K562 (cell line): ENCODE results near the gene AK4. TPM values are rescaled to one million over a fixed set of nuclear protein-coding genes. Genes with fewer than 3 reads are reported as not detected.
A peak's percentile ranks its signal among the peaks of the same experiment; 100 is the strongest.

Source experiments
- BMI1 ChIP-seq: fragments of 150-350 bp; IDR thresholded peaks from 2 replicates; pipeline ENCODE4 v1.6.1; 2014; ENCODE audit warnings: low read length
- CHAMP1 ChIP-seq: fragments of 450-650 bp; IDR thresholded peaks from 2 replicates; pipeline ENCODE4 v1.6.1; 2016; ENCODE audit warnings: mild to moderate bottlenecking
- CREM ChIP-seq: IDR thresholded peaks from 2 replicates; pipeline ENCODE4 v1.6.1; 2014; ENCODE audit warnings: antibody characterized with exemption, low read depth
- DDX20 ChIP-seq: fragments of 450-650 bp; IDR thresholded peaks from 2 replicates; pipeline ENCODE4 v1.6.1; 2016; ENCODE audit warnings: missing genetic modification characterization, low read depth, mild to moderate bottlenecking, missing compliant biosample characterization, moderate library complexity
- DMBX1 ChIP-seq: fragments of 250-450 bp; sonication (Bioruptor Pico); IDR thresholded peaks from 2 replicates; pipeline ENCODE4 v1.8.0; 2022; ENCODE audit warnings: inconsistent platforms, mild to moderate bottlenecking, moderate library complexity, borderline replicate concordance
- EP300 ChIP-seq: IDR thresholded peaks from 2 replicates; pipeline ENCODE4 v1.6.1; 2012; ENCODE audit warnings: low read length, improper control_type of control experiment
- HNRNPUL1 ChIP-seq: fragments of 200-400 bp; formaldehyde crosslinking; IDR thresholded peaks from 2 replicates; pipeline ENCODE4 v1.6.1; 2017; ENCODE audit warnings: low read length
- L3MBTL2 ChIP-seq: fragments of 450-650 bp; IDR thresholded peaks from 2 replicates; pipeline ENCODE4 v1.6.1; 2016; ENCODE audit warnings: mild to moderate bottlenecking, moderate library complexity
- MECOM ChIP-seq: fragments of 250-450 bp; sonication (Bioruptor Pico); IDR thresholded peaks from 2 replicates; pipeline ENCODE4 v1.8.0; 2022; ENCODE audit warnings: inconsistent platforms
- MTA1 ChIP-seq: fragments of 450-650 bp; IDR thresholded peaks from 2 replicates; pipeline ENCODE4 v1.6.1; 2017; ENCODE audit warnings: borderline replicate concordance
- PHF20 ChIP-seq: fragments of 450-650 bp; IDR thresholded peaks from 2 replicates; pipeline ENCODE4 v1.6.1; 2018; ENCODE audit not compliant: partially characterized antibody
- SMARCE1 ChIP-seq: fragments of 450-650 bp; IDR thresholded peaks from 2 replicates; pipeline ENCODE4 v1.7.1; 2016; ENCODE audit warnings: mild to moderate bottlenecking
- TEAD4 ChIP-seq, 2 experiments: sonication (generic) in 1 of 2; formaldehyde crosslinking in 1 of 2; IDR thresholded peaks; 2 replicates each; pipeline versions ENCODE4 v1.6.1 to v1.8.0; 2012 to 2022; ENCODE audit warnings: borderline replicate concordance in 1 of 2, inconsistent platforms in 1 of 2, low read length in 1 of 2, mild to moderate bottlenecking in 1 of 2, missing genetic modification reagents in 1 of 2
- THAP12 ChIP-seq: fragments of 250-450 bp; sonication (Bioruptor Pico); IDR thresholded peaks from 2 replicates; pipeline ENCODE4 v1.9.0; 2021; ENCODE audit warnings: mild to moderate bottlenecking, inconsistent platforms
- TOE1 ChIP-seq, 2 experiments: fragments of 450-650 bp in 1 of 2; sonication (generic) in 1 of 2; formaldehyde crosslinking in 1 of 2; IDR thresholded peaks; 2 replicates each; pipeline versions ENCODE4 v1.7.1 to v1.8.0; 2016 to 2022; ENCODE audit warnings: borderline replicate concordance in 2 of 2, mild to moderate bottlenecking in 2 of 2, antibody characterized with exemption in 1 of 2, inconsistent platforms in 1 of 2, low read depth in 1 of 2, missing genetic modification reagents in 1 of 2, moderate library complexity in 1 of 2
- ZFP91 ChIP-seq: sonication (generic); formaldehyde crosslinking; IDR thresholded peaks from 2 replicates; pipeline ENCODE4 v1.8.0; 2022; ENCODE audit warnings: mild to moderate bottlenecking, missing genetic modification reagents
- ZKSCAN3 ChIP-seq: fragments of 250-450 bp; sonication (Bioruptor Pico); IDR thresholded peaks from 2 replicates; pipeline ENCODE4 v1.4.0; 2020
- ZNF239 ChIP-seq: fragments of 250-450 bp; sonication (Bioruptor Pico); IDR thresholded peaks from 2 replicates; pipeline ENCODE4 v1.4.0; 2020; ENCODE audit warnings: mild to moderate bottlenecking
- ZNF311 ChIP-seq: fragments of 250-450 bp; sonication (Bioruptor Pico); IDR thresholded peaks from 2 replicates; pipeline ENCODE4 v1.4.0; 2020; ENCODE audit warnings: mild to moderate bottlenecking, moderate library complexity
- ZNF639 ChIP-seq, 2 experiments: fragments of 200-800 bp in 1 of 2; sonication (Bioruptor generic) in 1 of 2; sonication (generic) in 1 of 2; formaldehyde crosslinking in 1 of 2; IDR thresholded peaks in 1 of 2; conservative IDR thresholded peaks in 1 of 2; 2 replicates each; pipeline versions ENCODE4 v1.5.0 to v1.6.1; 2016 to 2020; ENCODE audit warnings: missing compliant biosample characterization in 1 of 2, missing genetic modification characterization in 1 of 2, missing genetic modification reagents in 1 of 2
- ZNF668 ChIP-seq: fragments of 250-450 bp; sonication (Bioruptor Pico); IDR thresholded peaks from 2 replicates; pipeline ENCODE4 v1.8.0; 2022; ENCODE audit warnings: mild to moderate bottlenecking, inconsistent platforms
- polyA plus RNA-seq, 8 experiments: library from polyadenylated mRNA; depleted of rRNA in 4 of 8; stranded (reverse) in 5 of 8; unstranded in 3 of 8; fragments of >200 nt; fragmentation: Nextera tagmentation in 2 of 8; fragmentation: Illumina TruSeq in 1 of 8; extraction: Ambion mirVana in 2 of 8; extraction: Trizol in 1 of 8; gene quantifications; 2 replicates each; pipeline versions ENCODE4 v1.2.1 to v1.2.3, GENCODE V29; 2011 to 2014; ENCODE audit warnings: inconsistent platforms in 1 of 8, missing spikeins in 1 of 8
- total RNA-seq, 7 experiments: library from RNA; depleted of rRNA in 6 of 7; stranded (reverse); fragments of >200 nt in 6 of 7; fragmentation: Illumina TruSeq in 2 of 7; extraction: Trizol in 2 of 7; gene quantifications; 2 replicates each; pipeline versions ENCODE4 v1.2.1 to v1.2.3, GENCODE V29; 2011 to 2021; ENCODE audit warnings: low replicate concordance in 1 of 7

The AK4 gene
- total and polyA plus RNA-seq, 9 of the 15 experiments (the other 6 are each of a cell fraction or from before 2014, with no cell fraction given), result 10.4 to 96.6 (median 21.5) TPM

- TF ChIP-seq CHAMP1, result 0 out of 2 replicates have a peak, but pooled peaks have one; percentile 14
- peak; percentile 65 for TF ChIP-seq TEAD4 (IDR thresholded peaks at IDR 0.05; ENCODE audit: low read length)
- TF ChIP-seq TEAD4 (CRISPR knock-in tag; IDR thresholded peaks at IDR 0.05; ENCODE audit: borderline replicate concordance), result no peak
- TF ChIP-seq MECOM, result peak; percentile 20; the same call in 1 of the 2 replicates
- peak; percentile 14; the same call in 1 of the 2 replicates for TF ChIP-seq DMBX1 (CRISPR knock-in tag)
- TF ChIP-seq ZFP91 (CRISPR knock-in tag), result peak; percentile 80; the same call in 1 of the 2 replicates
- no peak for TF ChIP-seq BMI1
- no peak for TF ChIP-seq TOE1 (IDR thresholded peaks at IDR 0.05; ENCODE audit: borderline replicate concordance)
- no peak for TF ChIP-seq TOE1 (CRISPR knock-in tag; IDR thresholded peaks at IDR 0.05; ENCODE audit: borderline replicate concordance, low read depth)
- 0 out of 2 replicates have a peak, but pooled peaks have one; percentile 18 for TF ChIP-seq ZNF668 (CRISPR knock-in tag)
- no peak for TF ChIP-seq PHF20
- no peak for TF ChIP-seq ZNF239 (CRISPR knock-in tag)
- TF ChIP-seq CREM, result peak; percentile 79
- 0 out of 2 replicates have a peak, but pooled peaks have one; percentile 57 for TF ChIP-seq MTA1
- no peak for TF ChIP-seq HNRNPUL1
- TF ChIP-seq DDX20, result no peak
- TF ChIP-seq ZNF311 (CRISPR knock-in tag), result peak; percentile 52; the same call in 1 of the 2 replicates
- peak; percentile 46; the same call in 1 of the 2 replicates for TF ChIP-seq SMARCE1
- TF ChIP-seq EP300, result peak; percentile 73; the same call in 1 of the 2 replicates
- no peak for TF ChIP-seq THAP12 (CRISPR knock-in tag)
- TF ChIP-seq L3MBTL2, result peak; percentile 56; the same call in 1 of the 2 replicates
- no peak for TF ChIP-seq ZNF639 (CRISPR knock-in tag; conservative IDR thresholded peaks at IDR 0.05 in 1 of 2, IDR thresholded peaks at IDR 0.05 in 1 of 2)
- TF ChIP-seq ZKSCAN3 (CRISPR knock-in tag), result no peak
These were observed 76.7 kb downstream of the AK4 start (continued) for GRCh38 chr1:65224681-65225091.
